Fibroblast of skin of left quadriceps (primary cell): ENCODE results near the gene HMCN1.

Experiments used
- DNase-seq, 2 experiments: peaks; one replicate each; pipeline ENCODE4 v3.0.0-alpha.2; 2013; ENCODE audit warnings: low read depth in 2 of 2

The HMCN1 gene

DNA sequence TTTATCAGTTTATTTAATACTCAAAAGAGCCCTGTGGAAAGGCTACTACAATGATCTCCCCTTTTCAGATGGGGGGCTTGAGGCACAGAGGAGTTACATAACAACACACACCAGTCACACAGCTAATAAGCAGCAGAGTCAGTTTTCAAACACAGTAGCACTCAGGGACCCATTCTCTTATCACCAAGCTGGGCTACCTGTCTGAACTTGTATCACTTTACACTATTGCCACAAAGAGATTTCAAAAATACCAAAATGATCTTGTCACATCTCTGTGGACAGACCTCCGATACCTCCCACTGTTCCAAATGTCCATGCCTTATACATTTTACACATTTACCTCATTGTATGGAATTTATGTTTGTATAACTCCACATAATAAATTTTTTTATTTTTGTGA lies 506.2 kb downstream of the HMCN1 start:
- no peak for DNase-seq
